Breast epithelium (tissue), 4 donors: ENCODE measurements around the gene RAB11FIP5. TPM values are rescaled to one million over a fixed set of nuclear protein-coding genes. Genes with fewer than 3 reads are reported as not detected.
A peak's percentile ranks its signal among the peaks of the same experiment; 100 is the strongest.
"Not testable (repeated sequence)": the region's sequence is repeated elsewhere in the genome, so short reads cannot be mapped to it uniquely, and the experiment has no call there.

Experiments used
- DNase-seq, 2 donors: peaks; one replicate each; pipeline ENCODE4 v3.0.0-alpha.2; 2019; ENCODE audit warnings: low spot score in 2 of 2
- H3K27ac ChIP-seq, 2 donors: fragments of 200-600 bp; sonication (generic) in 1 of 2; one replicate each; pipeline ENCODE4 v1.5.1; 2016 to 2019; ENCODE audit warnings: mild to moderate bottlenecking in 1 of 2
- H3K27me3 ChIP-seq, 2 donors: fragments of 200-600 bp; sonication (generic) in 1 of 2; one replicate each; pipeline versions ENCODE4 v1.5.1 to v1.6.0; 2017 to 2019; ENCODE audit warnings: control low read depth in 1 of 2, mild to moderate bottlenecking in 1 of 2
- H3K36me3 ChIP-seq: fragments of 200-600 bp; one replicate; pipeline ENCODE4 v1.5.1; 2019
- H3K4me1 ChIP-seq, 2 donors: fragments of 200-600 bp; sonication (generic); one replicate each; pipeline ENCODE4 v1.5.1; 2016 to 2019; ENCODE audit warnings: control low read depth in 1 of 2
- H3K4me3 ChIP-seq, 3 donors: fragments of 200-600 bp; sonication (generic); 1 replicate in 2 of 3; 2 replicates in 1 of 3; pipeline ENCODE4 v1.5.1; 2016 to 2019; ENCODE audit warnings: mild to moderate bottlenecking in 3 of 3, moderate library complexity in 2 of 3
- H3K9me3 ChIP-seq, 2 donors: fragments of 200-600 bp; sonication (generic) in 1 of 2; one replicate each; pipeline ENCODE4 v1.5.1; 2016 to 2019; ENCODE audit warnings: control low read depth in 1 of 2
- CTCF ChIP-seq, 3 donors: fragments of 450-650 bp; IDR thresholded peaks; one replicate each; pipeline ENCODE4 v1.5.1; 2016 to 2017; ENCODE audit warnings: antibody characterized with exemption in 3 of 3, mild to moderate bottlenecking in 3 of 3, moderate library complexity in 3 of 3
- POLR2A ChIP-seq: fragments of 450-650 bp; IDR thresholded peaks from one replicate; pipeline ENCODE4 v1.6.1; 2016; ENCODE audit warnings: antibody characterized with exemption, mild to moderate bottlenecking, moderate library complexity
- POLR2AphosphoS5 ChIP-seq, 3 donors: sonication (generic); formaldehyde crosslinking; IDR thresholded peaks; one replicate each; pipeline ENCODE4 v1.6.1; 2017; ENCODE audit warnings: antibody characterized with exemption in 3 of 3
- intact Hi-C: fragments of 100-400 bp; cut with DNase I; formaldehyde crosslinking; loops from one replicate; pipeline ENCODE4 v1.15.1; 2023; ENCODE audit warnings: low total_unique reads
- total RNA-seq, 3 donors: library from RNA; depleted of rRNA; stranded (reverse); fragments of >200 nt; gene quantifications; one replicate each; pipeline ENCODE4 v1.1.0, GENCODE V29; 2016

RAB11FIP5 gene
- total RNA-seq, 3 donors from 2014 or later = 20.6 to 27.4 (median 26.5) TPM

DNA sequence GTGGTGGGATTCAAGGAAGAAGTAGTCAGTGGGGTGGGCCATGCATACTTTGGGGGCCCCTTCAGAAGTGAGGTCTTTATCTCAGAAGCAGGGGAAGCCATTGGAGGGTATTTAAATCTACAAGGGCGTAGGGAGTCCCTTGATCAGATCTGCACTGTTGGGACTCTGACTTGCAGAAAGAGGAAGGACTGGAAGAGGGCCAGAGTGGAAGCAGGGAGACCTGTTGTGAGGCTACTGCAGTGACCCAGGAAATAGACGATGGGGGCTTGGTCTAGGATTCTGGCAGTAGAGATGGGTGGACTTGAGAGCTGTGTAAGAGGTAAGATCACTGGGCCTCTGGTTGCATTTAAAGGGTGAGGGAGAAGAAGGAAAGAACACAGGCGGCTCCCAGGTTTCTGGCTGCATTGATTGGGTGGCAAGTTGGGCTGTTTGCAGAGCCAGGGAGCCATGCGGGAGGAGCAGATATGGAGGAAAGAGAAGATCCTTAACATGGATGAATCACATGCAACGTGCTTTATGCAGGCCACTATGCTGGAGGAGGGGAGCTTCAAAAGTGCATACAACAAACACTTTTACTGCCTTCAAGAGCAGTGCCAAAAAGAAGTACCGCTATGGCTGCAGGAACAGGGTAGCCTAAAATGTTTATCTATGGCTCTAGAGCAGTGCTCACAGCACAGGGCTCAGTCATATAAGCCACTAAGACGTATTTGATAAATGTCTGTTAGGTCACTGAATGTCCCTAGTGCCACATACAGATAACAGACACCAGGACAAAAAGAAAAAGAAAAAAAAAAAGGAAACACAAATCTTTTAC, 43.5 kb downstream of the RAB11FIP5 start:
- DNase-seq = no peak
- peaks cover 0 to 9% of the 10 kb centered on the region in 2 donors for H3K4me1 ChIP-seq
- intact Hi-C loops = no loop called here
- H3K27me3 ChIP-seq = no peaks in the 10 kb centered on the region
- H3K9me3 ChIP-seq = no peaks in the 10 kb centered on the region
- peak overlapping the region in 2 of 3 donors; percentile 89 to 92 for H3K4me3 ChIP-seq
- TF ChIP-seq POLR2AphosphoS5 (IDR thresholded peaks at IDR 0.05) (no peak), POLR2A (no peak), CTCF (IDR thresholded peaks at IDR 0.05) (no peak)
- H3K36me3 ChIP-seq = no peaks in the 10 kb centered on the region
- H3K27ac ChIP-seq = no peak overlapping the region

- Histone ChIP-seq H3K27ac (no peak overlapping the region), H3K9me3 (no peaks in the 10 kb centered on the region), H3K4me3 (no peak overlapping the region), H3K4me1 (peaks cover 0 to 9% of the 10 kb centered on the region in 2 donors), H3K36me3 (no peaks in the 10 kb centered on the region), H3K27me3 (no peaks in the 10 kb centered on the region)
- no peak for DNase-seq
- no peak for TF ChIP-seq POLR2A
- TF ChIP-seq CTCF (IDR thresholded peaks at IDR 0.05) = no peak
- no peak for TF ChIP-seq POLR2AphosphoS5 (IDR thresholded peaks at IDR 0.05)
- intact Hi-C loops = no loop called here
Measured at GRCh38 chr2:73068147-73068546, 44.6 kb downstream of the RAB11FIP5 start.

GRCh38 chr2:73067043-73067442, 45.7 kb downstream of the RAB11FIP5 start:
- TF ChIP-seq POLR2A = no peak
- TF ChIP-seq CTCF (IDR thresholded peaks at IDR 0.05) = no peak
- TF ChIP-seq POLR2AphosphoS5 (IDR thresholded peaks at IDR 0.05) = no peak
- DNase-seq = no peak
- intact Hi-C loops = no loop called here

GRCh38 chr2:73065070-73065469, 47.7 kb downstream of the RAB11FIP5 start:
- DNase-seq, H3K4me1 ChIP-seq, H3K36me3 ChIP-seq, intact Hi-C loops, H3K9me3 ChIP-seq, H3K27me3 ChIP-seq, H3K27ac ChIP-seq, H3K4me3 ChIP-seq: not testable (repeated sequence)

More at GRCh38 chr2:73067043-73067442, 45.7 kb downstream of the RAB11FIP5 start:
- H3K27me3 ChIP-seq = no peaks in the 10 kb centered on the region
- no peak overlapping the region for H3K27ac ChIP-seq
- no peaks in the 10 kb centered on the region for H3K9me3 ChIP-seq
- no peaks in the 10 kb centered on the region for H3K36me3 ChIP-seq
- H3K4me1 ChIP-seq = peaks cover 0 to 3% of the 10 kb centered on the region in 2 donors
- no peak overlapping the region for H3K4me3 ChIP-seq

GRCh38 chr2:73063909-73064875, 48.6 kb downstream of the RAB11FIP5 start:
- Histone ChIP-seq H3K4me3 (no peak overlapping the region), H3K36me3 (no peaks in the 10 kb centered on the region), H3K4me1 (no peaks in the 10 kb centered on the region), H3K27me3 (no peaks in the 10 kb centered on the region), H3K27ac (peak overlapping the region in 1 of 2 donors; percentile 38), H3K9me3 (no peaks in the 10 kb centered on the region)
- no peak for DNase-seq
- no peak for TF ChIP-seq CTCF (IDR thresholded peaks at IDR 0.05)
- TF ChIP-seq POLR2A = no peak
- TF ChIP-seq POLR2AphosphoS5 (IDR thresholded peaks at IDR 0.05) = no peak
- intact Hi-C loops = no loop called here
